IMR-90 (cell line): ENCODE data around the gene BCL2. TPM values are rescaled to one million over a fixed set of nuclear protein-coding genes. Genes with fewer than 3 reads are reported as not detected.

ENCODE experiments used
- ATAC-seq: fragments of 200-7000 bp; cut with Tn5 transposase; 2 replicates; pipeline ENCODE4 v1.9.1; 2020; ENCODE audit warnings: low read depth, mild to moderate bottlenecking, moderate library complexity
- BruUV-seq: library from RNA; stranded (reverse); fragments of 400-500 nt; replicated peaks from 2 replicates; lab custom pipeline; 2021; lab: Mats Ljungman, UMichigan
- CTCF ChIA-PET: fragments of 300-600 bp; formaldehyde crosslinking; extraction: SDS; loops from one replicate; lab custom pipeline; 2021; ENCODE audit warnings: antibody characterized with exemption; lab: Yijun Ruan, JAX
- POLR2A ChIA-PET: fragments of 300-600 bp; sonication (Branson Sonifier 250); formaldehyde crosslinking; loops from one replicate; lab custom pipeline; 2022; ENCODE audit warnings: antibody characterized with exemption; ENCODE audit not compliant: unreplicated experiment; lab: Charles Lee
- DNase-seq: peaks from one replicate; pipeline ENCODE4 v3.0.0; 2013
- H2AFZ ChIP-seq: replicated peaks from 2 replicates; pipeline ENCODE3; 2013; ENCODE audit warnings: low read length, mild to moderate bottlenecking; ENCODE audit not compliant: poor library complexity
- H2AK5ac ChIP-seq: 2 replicates; pipeline ENCODE4 v1.6.1; 2013; ENCODE audit warnings: low read depth, low read length, inconsistent platforms
- H2AK9ac ChIP-seq: replicated peaks from 2 replicates; pipeline ENCODE3; 2013; ENCODE audit warnings: mild to moderate bottlenecking, low read depth, low read length, moderate library complexity; ENCODE audit not compliant: poor library complexity
- H2BK120ac ChIP-seq: 2 replicates; pipeline ENCODE4 v1.6.1; 2013; ENCODE audit warnings: low read depth, low read length, inconsistent platforms
- H2BK15ac ChIP-seq: 3 replicates; pipeline ENCODE4 v1.6.1; 2013; ENCODE audit warnings: low read depth, low read length, inconsistent platforms
- H2BK20ac ChIP-seq: 2 replicates; pipeline ENCODE4 v1.6.1; 2013; ENCODE audit warnings: low read depth, mild to moderate bottlenecking, inconsistent platforms, low read length, moderate library complexity
- H2BK5ac ChIP-seq: 2 replicates; pipeline ENCODE4 v1.6.1; 2013; ENCODE audit warnings: mild to moderate bottlenecking, low read depth, low read length, inconsistent platforms; ENCODE audit not compliant: poor library complexity, severe bottlenecking
- H3K14ac ChIP-seq: replicated peaks from 2 replicates; pipeline ENCODE4 v1.6.1; 2013; ENCODE audit warnings: low read depth, low read length, inconsistent platforms
- H3K18ac ChIP-seq: 2 replicates; pipeline ENCODE4 v1.6.1; 2013; ENCODE audit warnings: low read depth, low read length, control low read depth
- H3K23ac ChIP-seq: 2 replicates; pipeline ENCODE4 v1.6.1; 2013; ENCODE audit warnings: low read depth, low read length, inconsistent platforms
- H3K27ac ChIP-seq: 2 replicates; pipeline ENCODE4 v1.5.1; 2013; ENCODE audit warnings: mild to moderate bottlenecking, control low read depth, low read length; ENCODE audit not compliant: insufficient read depth
- H3K27me3 ChIP-seq: 2 replicates; pipeline ENCODE4 v1.6.1; 2013; ENCODE audit warnings: low read length; ENCODE audit not compliant: control insufficient read depth, insufficient read depth
- H3K36me3 ChIP-seq: 2 replicates; pipeline ENCODE4 v1.6.1; 2013; ENCODE audit warnings: low read length, mixed read lengths; ENCODE audit not compliant: control insufficient read depth, insufficient read depth
- H3K4ac ChIP-seq: 2 replicates; pipeline ENCODE4 v1.6.1; 2013; ENCODE audit warnings: low read depth, low read length, inconsistent platforms
- H3K4me1 ChIP-seq: 2 replicates; pipeline ENCODE4 v1.6.1; 2013; ENCODE audit warnings: low read length, mixed read lengths; ENCODE audit not compliant: control insufficient read depth, insufficient read depth
- H3K4me2 ChIP-seq: 2 replicates; pipeline ENCODE4 v1.6.1; 2013; ENCODE audit warnings: low read depth, mild to moderate bottlenecking, control low read depth, low read length, moderate library complexity
- H3K4me3 ChIP-seq: 2 replicates; pipeline ENCODE4 v1.5.1; 2013; ENCODE audit warnings: low read depth, mild to moderate bottlenecking, control low read depth, low read length, moderate library complexity; ENCODE audit not compliant: insufficient read depth
- H3K56ac ChIP-seq: 2 replicates; pipeline ENCODE4 v1.6.1; 2013; ENCODE audit warnings: low read length, inconsistent platforms; ENCODE audit not compliant: insufficient read depth; ENCODE audit errors: extremely low read depth
- H3K79me1 ChIP-seq, 2 experiments: 2 replicates each; pipeline ENCODE4 v1.6.1; 2013; ENCODE audit warnings: low read length in 2 of 2, inconsistent platforms in 1 of 2, low read depth in 1 of 2
- H3K9ac ChIP-seq: 2 replicates; pipeline ENCODE4 v1.6.1; 2013; ENCODE audit warnings: low read depth, low read length, control low read depth
- H3K9me1 ChIP-seq: 2 replicates; pipeline ENCODE4 v1.6.1; 2013; ENCODE audit warnings: low read length, inconsistent platforms; ENCODE audit not compliant: insufficient read depth
- H3K9me3 ChIP-seq: 2 replicates; pipeline ENCODE4 v1.6.1; 2013; ENCODE audit warnings: low read length; ENCODE audit not compliant: control insufficient read depth, insufficient read depth
- H4K20me1 ChIP-seq: 2 replicates; pipeline ENCODE4 v1.6.1; 2013; ENCODE audit warnings: low read length, inconsistent platforms; ENCODE audit not compliant: insufficient read depth
- H4K5ac ChIP-seq: 2 replicates; pipeline ENCODE4 v1.6.1; 2013; ENCODE audit warnings: mild to moderate bottlenecking, low read depth, low read length, control low read depth
- H4K8ac ChIP-seq, 2 experiments: 2 replicates each; pipeline ENCODE4 v1.6.1; 2013; ENCODE audit warnings: low read depth in 2 of 2, low read length in 2 of 2, control low read depth in 1 of 2, inconsistent platforms in 1 of 2
- H4K91ac ChIP-seq: 2 replicates; pipeline ENCODE4 v1.6.1; 2013; ENCODE audit warnings: low read depth, low read length, inconsistent platforms; ENCODE audit not compliant: insufficient read depth
- BHLHE40 ChIP-seq: fragments of 150-350 bp; IDR thresholded peaks from 2 replicates; pipeline ENCODE4 v1.6.1; 2016; ENCODE audit warnings: mild to moderate bottlenecking, low read depth, low read length
- CHD1 ChIP-seq: IDR thresholded peaks from 2 replicates; pipeline ENCODE4 v1.6.1; 2012; ENCODE audit warnings: low read depth, low read length, improper control_type of control experiment
- MAZ ChIP-seq: IDR thresholded peaks from 2 replicates; pipeline ENCODE4 v1.6.1; 2012; ENCODE audit warnings: low read depth, mild to moderate bottlenecking, low read length, improper control_type of control experiment, moderate library complexity, borderline replicate concordance
- MXI1 ChIP-seq: IDR thresholded peaks from 2 replicates; pipeline ENCODE4 v1.6.1; 2012; ENCODE audit warnings: low read depth, mild to moderate bottlenecking, low read length, moderate library complexity, borderline replicate concordance
- USF2 ChIP-seq: fragments of 150-350 bp; IDR thresholded peaks from 2 replicates; pipeline ENCODE4 v1.6.1; 2017; ENCODE audit warnings: mild to moderate bottlenecking, antibody characterized with exemption, low read length, low read depth
- WGBS, 2 experiments: methylation state at CpG; one replicate each; pipeline versions ENCODE4 v1.1.5 to v1.1.7; 2013; ENCODE audit warnings: missing lambda C conversion rate in 2 of 2; ENCODE audit not compliant: insufficient read length in 1 of 2; ENCODE audit errors: extremely low coverage in 2 of 2; 5-methylcytosine and 5-hydroxymethylcytosine counted together
- dilution Hi-C: fragments of 300-500 bp; cut with HindIII; formaldehyde crosslinking; loops from one replicate; pipeline ENCODE4 v1.14.3; 2018; ENCODE audit warnings: low sequenced_read_pairs; ENCODE audit not compliant: unreplicated experiment
- in situ Hi-C: fragments of 300-500 bp; cut with MboI; formaldehyde crosslinking; loops from 3 replicates; pipeline ENCODE4 v1.14.3; 2019; ENCODE audit warnings: low sequenced_read_pairs, inconsistent platforms, mixed read lengths
- intact Hi-C: fragments of 100-400 bp; cut with micrococcal nuclease; formaldehyde crosslinking; loops from 2 replicates; pipeline ENCODE4 v1.10.0; 2022
- polyA plus RNA-seq, 3 experiments: library from polyadenylated mRNA; depleted of rRNA; stranded (reverse); fragments of >200 nt; gene quantifications; 2 replicates each; pipeline ENCODE4 v1.2.3, GENCODE V29; 2012; ENCODE audit warnings: low replicate concordance in 1 of 3
- total RNA-seq: library from RNA; depleted of rRNA; stranded (reverse); fragments of >200 nt; gene quantifications from 2 replicates; pipeline ENCODE4 v1.2.3, GENCODE V29; 2012

BCL2 gene
- total and polyA plus RNA-seq, 2 of the 4 experiments (the other 2 are of a cell fraction) = 0.24 to 0.54 TPM

GRCh38 chr18:63255435-63255834 is 64.1 kb downstream of the BCL2 start:
- intact Hi-C loops = no loop called here
- Histone ChIP-seq H3K27me3 (peaks cover 26% of the 10 kb centered on the region), H2BK5ac (no peak overlapping the region), H3K4me1 (peaks cover 5% of the 10 kb centered on the region), H2BK15ac (no peak overlapping the region), H3K4ac (no peak overlapping the region), H4K5ac (no peak overlapping the region), H3K14ac (no peak overlapping the region), H2AFZ (no peak overlapping the region), H4K91ac (no peak overlapping the region), H3K4me3 (no peak overlapping the region), H3K27ac (no peak overlapping the region), H3K79me1 (no peaks in the 10 kb centered on the region), H3K18ac (no peak overlapping the region), H4K8ac (no peak overlapping the region), H2BK120ac (no peak overlapping the region), H3K36me3 (no peaks in the 10 kb centered on the region), H2BK20ac (no peak overlapping the region), H3K23ac (no peak overlapping the region), H3K9me3 (no peaks in the 10 kb centered on the region), H4K20me1 (no peaks in the 10 kb centered on the region), H2AK5ac (no peak overlapping the region), H3K9ac (no peak overlapping the region), H3K56ac (no peak overlapping the region), H2AK9ac (no peak overlapping the region), H3K9me1 (no peaks in the 10 kb centered on the region), H3K4me2 (no peak overlapping the region)
- DNase-seq = no peak
- in situ Hi-C loops = no loop called here
- no CpG with 5 or more reads among the region's 3 CpGs for WGBS, 2 experiments
- no peak for ATAC-seq
- ChIA-PET POLR2A (no interaction called here), CTCF (no interaction called here)
- TF ChIP-seq USF2 (no peak), BHLHE40 (no peak), MXI1 (no peak), CHD1 (no peak), MAZ (no peak)
- no TSS peak for BruUV-seq
- dilution Hi-C loops = no loop called here
